Measurements from ENCODE around the gene PCDH9.
A peak's percentile ranks its signal among the peaks of the same experiment; 100 is the strongest.

PCDH9 gene

GRCh38 chr13:67017276-67017675, 212.9 kb downstream of the PCDH9 start:
- DNase-seq, result no peak

GRCh38 chr13:67015976-67016600, 214.0 kb downstream of the PCDH9 start:
- DNase-seq, result no peak

- DNase-seq, result no peak
Observed at GRCh38 chr13:67014399-67014798, 215.7 kb downstream of the PCDH9 start.

- DNase-seq, result no peak
Observed at GRCh38 chr13:67013709-67014108, 216.4 kb downstream of the PCDH9 start.

GRCh38 chr13:67008075-67008668, 222.0 kb downstream of the PCDH9 start:
- no peak for DNase-seq

GRCh38 chr13:67004511-67004910, 225.6 kb downstream of the PCDH9 start:
- no peak for DNase-seq

- DNase-seq, result no peak
Observed at GRCh38 chr13:67003743-67004142, 226.4 kb downstream of the PCDH9 start.

- DNase-seq, result no peak
Observed at GRCh38 chr13:67001363-67001762, 228.8 kb downstream of the PCDH9 start.

- DNase-seq, result no peak
Observed at GRCh38 chr13:66996503-66996902, 233.6 kb downstream of the PCDH9 start.

GRCh38 chr13:66995203-66995611, 234.9 kb downstream of the PCDH9 start:
- DNase-seq, result no peak

- no peak for DNase-seq
Observed at GRCh38 chr13:66994517-66995202, 235.5 kb downstream of the PCDH9 start.

GRCh38 chr13:66994097-66994496, 236.0 kb downstream of the PCDH9 start:
- peak; percentile 85 for DNase-seq

GRCh38 chr13:66992719-66993118, 237.4 kb downstream of the PCDH9 start:
- no peak for DNase-seq

GRCh38 chr13:66992183-66992582, 238.0 kb downstream of the PCDH9 start:
- no peak for DNase-seq

GRCh38 chr13:66984241-66984640, 245.9 kb downstream of the PCDH9 start:
- no peak for DNase-seq

- no peak for DNase-seq
Observed at GRCh38 chr13:66981912-66982311, 248.2 kb downstream of the PCDH9 start.

GRCh38 chr13:66977161-66977560, 253.0 kb downstream of the PCDH9 start:
- DNase-seq, result no peak

GRCh38 chr13:66974889-66975288, 255.2 kb downstream of the PCDH9 start:
- no peak for DNase-seq

- DNase-seq, result no peak
Observed at GRCh38 chr13:66974174-66974573, 256.0 kb downstream of the PCDH9 start.

- no peak for DNase-seq
Observed at GRCh38 chr13:66972659-66973058, 257.5 kb downstream of the PCDH9 start.

GRCh38 chr13:66971004-66971403, 259.1 kb downstream of the PCDH9 start:
- DNase-seq, result no peak

GRCh38 chr13:66969291-66969690, 260.8 kb downstream of the PCDH9 start:
- no peak for DNase-seq

- no peak for DNase-seq
Observed at GRCh38 chr13:66967811-66968597, 262.1 kb downstream of the PCDH9 start.

GRCh38 chr13:66965181-66965580, 265.0 kb downstream of the PCDH9 start:
- DNase-seq, result no peak
